SK-N-DZ (cell line): Measurements from ENCODE around the gene GPATCH8.

Experiments used
- DNase-seq: peaks from one replicate; pipeline ENCODE4 v3.0.0-alpha.2; 2015; ENCODE audit warnings: low spot score
- small RNA-seq, 2 experiments: library from RNA; depleted of rRNA; stranded (forward); fragments of <200 nt; gene quantifications; one replicate each; pipeline ENCODE3, GENCODE V24; 2014

The GPATCH8 gene

DNA sequence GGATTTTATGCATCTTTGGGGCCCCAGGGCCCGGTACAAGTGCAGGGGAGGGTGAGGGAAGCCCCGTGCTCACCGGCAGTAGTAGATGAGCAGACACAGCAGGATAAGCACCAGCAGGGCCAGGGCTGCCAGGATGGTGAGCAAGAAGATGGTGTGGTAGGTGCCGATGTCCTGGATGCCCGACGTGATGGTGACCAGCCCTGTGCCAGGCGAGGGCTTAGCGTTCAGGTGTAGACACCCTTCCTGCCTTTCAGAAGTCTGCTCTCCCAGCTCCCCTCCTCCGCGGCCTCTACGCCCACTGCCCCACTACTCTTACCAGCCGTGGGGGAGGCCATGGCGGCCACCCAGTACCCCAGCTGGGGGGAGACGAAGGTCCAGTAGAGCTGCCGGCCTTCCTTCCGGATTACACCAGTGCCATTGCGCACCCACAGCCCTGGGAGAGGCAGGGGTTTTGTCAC, 147.5 kb downstream of the GPATCH8 start:
- DNase-seq = no peak

DNA sequence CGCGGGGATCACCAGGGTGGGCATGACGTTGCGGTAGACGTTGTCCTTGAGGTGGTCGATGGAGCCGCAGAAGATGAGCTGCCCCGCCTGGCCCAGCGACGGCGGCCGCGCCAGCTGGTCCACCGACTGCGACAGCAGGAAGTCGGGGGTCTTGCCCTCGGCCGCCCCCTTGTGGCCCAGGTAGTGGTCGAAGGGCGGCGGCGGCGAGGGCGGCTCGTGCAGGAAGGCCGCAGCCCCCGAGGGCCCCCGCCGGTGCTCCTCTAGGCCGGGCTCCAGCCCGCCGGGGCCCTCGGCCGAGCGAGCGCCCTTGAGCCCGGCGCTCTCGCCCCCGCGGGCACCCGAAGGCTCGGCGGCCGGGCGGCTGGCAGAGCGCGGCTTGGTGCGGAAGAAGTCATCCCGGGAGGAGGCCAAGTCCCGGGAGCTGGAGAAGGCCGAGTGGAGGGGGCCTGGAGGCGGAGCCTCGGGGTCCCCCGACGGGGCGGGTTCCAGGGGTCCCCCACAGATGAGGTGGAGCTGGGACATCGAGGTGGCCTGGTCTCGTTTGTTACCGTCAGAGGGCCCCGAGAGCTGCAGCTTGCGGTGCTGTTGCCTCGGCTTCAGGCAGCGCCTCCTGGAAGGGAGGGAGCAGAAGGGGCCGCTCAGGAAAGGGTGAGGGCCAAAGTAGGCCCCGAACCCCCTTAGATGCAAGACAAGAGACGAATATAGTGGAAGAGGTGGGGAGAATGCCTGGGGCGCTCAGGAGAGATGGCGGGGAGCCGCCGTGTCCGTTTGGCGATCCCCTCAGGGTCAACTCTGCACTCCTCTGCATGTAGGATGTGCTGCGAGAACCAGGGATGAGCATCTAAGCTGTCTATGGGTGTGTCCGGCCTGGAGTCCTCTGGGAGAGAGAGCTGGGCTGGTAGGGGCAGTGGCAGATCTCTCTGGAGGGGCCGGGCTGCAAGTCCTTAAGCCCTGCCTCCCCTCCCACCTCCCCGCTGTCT, 148.3 kb downstream of the GPATCH8 start:
- no peak for DNase-seq

DNA sequence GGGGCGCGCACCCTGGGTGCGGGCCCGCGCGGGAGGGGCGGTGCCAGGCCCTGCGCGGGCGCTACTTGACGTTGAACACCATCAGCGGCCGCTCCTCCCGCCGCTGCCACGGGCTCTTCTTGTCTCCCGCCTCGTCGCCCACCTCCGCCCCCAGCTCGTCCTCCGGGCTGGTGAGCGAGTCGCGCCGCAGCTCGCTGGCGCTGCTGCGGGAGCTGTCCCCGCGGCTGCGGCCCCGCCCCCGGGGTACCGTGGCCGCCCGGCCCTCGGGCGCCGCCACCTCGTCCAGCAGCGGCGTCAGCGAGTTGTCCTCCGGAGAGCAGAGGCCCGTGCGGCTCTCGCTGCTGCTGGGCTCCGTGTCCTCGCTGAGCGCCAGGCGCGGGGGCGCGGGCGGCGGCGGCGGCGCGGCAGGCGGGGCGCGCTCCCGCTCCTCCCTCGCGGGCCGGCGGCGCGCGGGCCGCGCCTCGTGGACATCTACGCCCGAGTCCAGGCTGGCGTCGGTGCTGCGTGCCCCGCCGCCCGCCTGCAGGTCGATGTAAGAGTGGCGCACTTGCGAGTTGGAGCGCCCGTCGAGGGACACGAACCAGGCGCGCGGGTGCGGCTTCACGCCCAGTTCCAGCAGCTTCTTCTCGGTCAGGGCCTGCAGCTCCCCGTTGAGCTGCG, 149.4 kb downstream of the GPATCH8 start:
- no peak for DNase-seq

DNA sequence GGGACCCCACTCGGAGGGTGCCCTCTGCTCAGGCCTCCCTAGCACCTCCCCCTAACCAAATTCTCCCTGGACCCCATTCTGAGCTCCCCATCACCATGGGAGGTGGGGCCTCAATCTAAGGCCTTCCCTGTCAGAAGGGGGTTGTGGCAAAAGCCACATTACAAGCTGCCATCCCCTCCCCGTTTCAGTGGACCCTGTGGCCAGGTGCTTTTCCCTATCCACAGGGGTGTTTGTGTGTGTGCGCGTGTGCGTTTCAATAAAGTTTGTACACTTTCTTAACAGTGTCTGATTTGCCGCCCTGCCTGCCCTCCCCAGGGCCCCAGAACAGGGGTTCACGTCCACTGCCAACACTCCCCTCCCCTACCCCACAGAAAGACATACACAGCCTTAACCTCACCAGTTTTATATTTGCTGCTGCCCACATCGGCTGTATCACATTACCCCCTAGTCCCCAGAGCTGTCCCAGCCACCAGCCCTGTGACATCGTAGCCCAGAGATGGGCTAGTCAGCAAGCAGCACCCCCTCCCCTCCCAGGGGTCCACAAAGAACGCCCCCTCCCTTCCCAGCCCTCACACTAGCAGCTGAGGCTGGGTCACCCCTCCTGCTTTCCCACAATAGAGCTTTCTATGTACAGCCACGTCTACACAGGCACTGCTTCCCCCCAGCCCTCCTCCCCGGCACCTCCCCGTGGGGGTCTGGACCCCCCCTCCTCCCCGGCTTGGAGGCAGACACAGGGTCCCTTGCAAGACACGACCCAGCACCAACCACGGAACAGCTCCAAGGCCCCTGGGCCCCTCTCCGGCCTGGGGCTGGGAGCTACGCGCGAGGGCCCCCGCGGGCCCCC, 150.2 kb downstream of the GPATCH8 start:
- no peak for DNase-seq

DNA sequence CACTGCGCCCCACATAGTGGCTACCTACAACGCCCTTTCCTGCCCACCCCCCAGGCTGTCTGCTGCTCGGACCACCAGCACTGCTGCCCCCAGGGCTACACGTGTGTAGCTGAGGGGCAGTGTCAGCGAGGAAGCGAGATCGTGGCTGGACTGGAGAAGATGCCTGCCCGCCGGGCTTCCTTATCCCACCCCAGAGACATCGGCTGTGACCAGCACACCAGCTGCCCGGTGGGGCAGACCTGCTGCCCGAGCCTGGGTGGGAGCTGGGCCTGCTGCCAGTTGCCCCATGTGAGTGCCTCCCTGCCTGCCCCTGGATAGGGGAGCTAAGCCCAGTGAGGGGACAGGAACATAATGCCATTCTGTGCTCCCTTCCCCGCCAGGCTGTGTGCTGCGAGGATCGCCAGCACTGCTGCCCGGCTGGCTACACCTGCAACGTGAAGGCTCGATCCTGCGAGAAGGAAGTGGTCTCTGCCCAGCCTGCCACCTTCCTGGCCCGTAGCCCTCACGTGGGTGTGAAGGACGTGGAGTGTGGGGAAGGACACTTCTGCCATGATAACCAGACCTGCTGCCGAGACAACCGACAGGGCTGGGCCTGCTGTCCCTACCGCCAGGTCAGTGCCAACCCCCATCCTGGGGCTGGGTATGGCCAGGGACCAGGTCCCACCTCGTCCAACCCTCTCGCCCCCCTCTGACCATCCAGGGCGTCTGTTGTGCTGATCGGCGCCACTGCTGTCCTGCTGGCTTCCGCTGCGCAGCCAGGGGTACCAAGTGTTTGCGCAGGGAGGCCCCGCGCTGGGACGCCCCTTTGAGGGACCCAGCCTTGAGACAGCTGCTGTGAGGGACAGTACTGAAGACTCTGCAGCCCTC, 151.0 kb downstream of the GPATCH8 start:
- DNase-seq = no peak

DNA sequence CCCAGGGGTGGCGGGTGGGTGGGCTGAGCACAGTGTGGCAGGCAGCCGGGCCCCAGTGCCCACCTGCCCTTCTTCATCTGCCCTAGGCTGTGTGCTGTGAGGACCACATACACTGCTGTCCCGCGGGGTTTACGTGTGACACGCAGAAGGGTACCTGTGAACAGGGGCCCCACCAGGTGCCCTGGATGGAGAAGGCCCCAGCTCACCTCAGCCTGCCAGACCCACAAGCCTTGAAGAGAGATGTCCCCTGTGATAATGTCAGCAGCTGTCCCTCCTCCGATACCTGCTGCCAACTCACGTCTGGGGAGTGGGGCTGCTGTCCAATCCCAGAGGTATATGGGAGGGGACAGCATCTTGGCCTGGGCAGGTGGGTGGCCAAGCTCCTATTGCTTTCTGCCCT, 151.7 kb downstream of the GPATCH8 start:
- no peak for DNase-seq

DNA sequence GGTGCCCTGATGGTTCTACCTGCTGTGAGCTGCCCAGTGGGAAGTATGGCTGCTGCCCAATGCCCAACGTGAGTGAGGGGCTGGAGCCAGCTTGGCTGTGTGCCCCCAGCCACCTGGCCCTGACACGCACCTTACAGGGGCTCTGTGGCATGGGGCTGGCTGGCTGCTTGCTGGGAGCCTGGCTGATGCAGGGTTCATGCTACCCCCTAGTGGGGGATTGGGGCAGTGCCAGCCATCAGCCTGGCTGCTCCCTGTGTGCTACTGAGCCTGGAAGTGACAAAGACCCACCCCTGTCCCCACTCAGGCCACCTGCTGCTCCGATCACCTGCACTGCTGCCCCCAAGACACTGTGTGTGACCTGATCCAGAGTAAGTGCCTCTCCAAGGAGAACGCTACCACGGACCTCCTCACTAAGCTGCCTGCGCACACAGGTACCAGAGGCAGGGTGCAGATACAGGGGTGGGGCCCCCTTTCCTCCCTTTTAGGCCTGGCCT, 152.4 kb downstream of the GPATCH8 start:
- DNase-seq = peak; percentile 80

DNA sequence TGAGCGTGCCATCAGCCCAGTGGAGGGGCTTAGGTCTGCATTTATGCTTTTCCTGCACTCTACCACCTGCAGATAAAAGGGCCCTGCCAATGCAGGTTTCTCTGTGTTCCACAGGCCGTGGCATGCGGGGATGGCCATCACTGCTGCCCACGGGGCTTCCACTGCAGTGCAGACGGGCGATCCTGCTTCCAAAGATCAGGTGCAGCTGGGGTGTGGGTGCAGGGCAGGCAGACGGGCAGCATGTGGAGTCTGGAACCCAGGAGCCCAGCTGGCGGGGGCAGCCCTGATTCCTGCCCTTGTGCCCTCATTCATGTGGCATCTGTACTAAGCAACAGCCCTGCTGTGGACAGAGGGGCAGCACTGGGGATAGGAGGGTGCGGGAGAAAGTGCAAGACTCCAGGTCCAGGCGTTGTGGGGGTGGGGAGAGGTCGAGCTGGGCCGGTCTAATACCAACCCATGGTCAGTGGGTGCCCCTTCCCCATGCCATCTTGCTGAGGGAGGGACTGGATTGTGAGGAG, 153.6 kb downstream of the GPATCH8 start:
- DNase-seq = no peak

DNA sequence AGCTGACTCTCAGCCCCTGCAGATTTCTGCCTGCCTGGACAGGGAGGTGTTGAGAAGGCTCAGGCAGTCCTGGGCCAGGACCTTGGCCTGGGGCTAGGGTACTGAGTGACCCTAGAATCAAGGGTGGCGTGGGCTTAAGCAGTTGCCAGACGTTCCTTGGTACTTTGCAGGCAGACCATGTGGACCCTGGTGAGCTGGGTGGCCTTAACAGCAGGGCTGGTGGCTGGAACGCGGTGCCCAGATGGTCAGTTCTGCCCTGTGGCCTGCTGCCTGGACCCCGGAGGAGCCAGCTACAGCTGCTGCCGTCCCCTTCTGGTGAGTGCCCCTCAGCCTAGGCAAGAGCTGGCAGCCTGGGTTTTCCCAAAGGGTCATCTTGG, 154.2 kb downstream of the GPATCH8 start:
- no peak for DNase-seq

DNA sequence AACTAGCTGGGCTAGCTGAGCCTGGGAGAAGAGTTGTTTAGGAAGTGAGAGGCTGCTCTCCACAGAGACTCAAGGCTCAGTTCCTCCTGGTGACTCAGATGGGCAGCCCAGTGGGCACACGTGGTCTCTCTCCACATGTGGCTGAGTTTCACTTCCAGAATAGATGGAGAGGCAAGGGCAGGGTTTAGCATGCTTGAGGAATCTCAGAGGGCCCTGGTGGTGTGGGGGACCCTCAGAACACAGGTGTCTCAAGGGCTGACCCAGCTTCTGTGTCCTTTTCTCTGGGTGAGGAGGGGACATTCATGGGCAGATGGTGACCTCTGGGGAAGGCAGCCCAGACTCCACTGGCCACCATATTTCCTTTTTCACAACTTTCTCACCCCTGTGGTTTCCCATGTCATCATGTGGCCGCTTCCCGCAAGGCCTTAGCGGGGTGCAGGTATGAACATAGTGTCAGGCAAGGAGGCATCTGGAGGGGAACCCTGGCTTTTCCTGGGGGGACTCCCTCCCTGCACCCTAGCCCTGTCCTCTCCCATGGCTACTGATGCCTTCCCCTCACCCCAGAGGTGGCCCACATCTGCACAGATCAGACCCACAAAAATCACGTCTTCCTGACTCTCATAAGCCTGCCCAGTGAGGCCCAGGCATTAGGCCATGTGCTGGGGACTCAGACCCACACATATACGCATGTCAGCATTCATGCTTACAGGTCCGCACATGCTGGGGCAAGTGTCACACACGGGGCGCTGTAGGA, 154.8 kb downstream of the GPATCH8 start:
- DNase-seq = no peak

Small RNA genes lying within 50 kb of the gene (small RNA-seq; reads per million reads assigned to genes)
- gene RN7SL258P = 0 reads per million in 2 experiments
